Tibial nerve (tissue), 3 donors: ENCODE measurements around the gene CREB3L4.

ENCODE experiments used
- EP300 ChIP-seq, 2 donors: sonication (generic); formaldehyde crosslinking; IDR thresholded peaks; one replicate each; pipeline ENCODE4 v1.6.1; 2017; ENCODE audit warnings: antibody characterized with exemption in 2 of 2, mild to moderate bottlenecking in 1 of 2
- POLR2A ChIP-seq, 2 donors: fragments of 450-650 bp; IDR thresholded peaks; one replicate each; pipeline ENCODE4 v1.6.1; 2017; ENCODE audit warnings: antibody characterized with exemption in 2 of 2, mild to moderate bottlenecking in 2 of 2, moderate library complexity in 2 of 2

- no peak for TF ChIP-seq POLR2A (IDR thresholded peaks at IDR 0.05)
- no peak for TF ChIP-seq EP300 (IDR thresholded peaks at IDR 0.05)
Measured at GRCh38 chr1:153933430-153933829, 34.3 kb upstream of the CREB3L4 start.
